Cardiac septum (tissue), 1 donor: ENCODE results near the gene AXL. TPM values are rescaled to one million over a fixed set of nuclear protein-coding genes. Genes with fewer than 3 reads are reported as not detected.
"Not testable (repeated sequence)": the region's sequence is repeated elsewhere in the genome, so short reads cannot be mapped to it uniquely, and the experiment has no call there.

Experiments used
- DNase-seq: peaks from one replicate; pipeline ENCODE4 v3.0.0-alpha.2; 2020; ENCODE audit warnings: low spot score
- intact Hi-C: fragments of 100-400 bp; cut with DNase I; formaldehyde crosslinking; loops from one replicate; pipeline ENCODE4 v1.14.0; 2022
- long read RNA-seq: library from polyadenylated mRNA; unstranded; transcript quantifications from one replicate; pipeline ENCODE4 v2.0.0, GENCODE V29; 2021
- total RNA-seq: library from RNA; stranded (reverse); fragmentation: NEBNext Ultra II Directional; extraction: Animal tissue kit (Norgen Biotek cat#: 25700); gene quantifications from one replicate; pipeline ENCODE4 v1.2.1, GENCODE V29; 2021
- donor health status: DM: no; HTN: no; CAD: no.

Gene AXL
- total RNA-seq, result 13.0 TPM
- long read RNA-seq, partial matches to known transcripts, result 2 of 9 reads
- long read RNA-seq, other reads (novel, unspliced or antisense), result 5 of 9 reads

- no peak for DNase-seq
- intact Hi-C loops, result no loop called here
Measured at GRCh38 chr19:41218615-41219507, at the start of gene AXL. AXL (plus strand) TSS chr19:41219223; CDS start chr19:41219393, 170 bp downstream.

GRCh38 chr19:41172297-41173164 is 46.5 kb upstream of the AXL start:
- intact Hi-C loops, result no loop called here
- no peak for DNase-seq

GRCh38 chr19:41174297-41174928 is 44.6 kb upstream of the AXL start:
- intact Hi-C loops, result no loop called here
- DNase-seq, result no peak

GRCh38 chr19:41175801-41176777 is 42.9 kb upstream of the AXL start:
- DNase-seq, result no peak
- intact Hi-C loops, result no loop called here

DNA sequence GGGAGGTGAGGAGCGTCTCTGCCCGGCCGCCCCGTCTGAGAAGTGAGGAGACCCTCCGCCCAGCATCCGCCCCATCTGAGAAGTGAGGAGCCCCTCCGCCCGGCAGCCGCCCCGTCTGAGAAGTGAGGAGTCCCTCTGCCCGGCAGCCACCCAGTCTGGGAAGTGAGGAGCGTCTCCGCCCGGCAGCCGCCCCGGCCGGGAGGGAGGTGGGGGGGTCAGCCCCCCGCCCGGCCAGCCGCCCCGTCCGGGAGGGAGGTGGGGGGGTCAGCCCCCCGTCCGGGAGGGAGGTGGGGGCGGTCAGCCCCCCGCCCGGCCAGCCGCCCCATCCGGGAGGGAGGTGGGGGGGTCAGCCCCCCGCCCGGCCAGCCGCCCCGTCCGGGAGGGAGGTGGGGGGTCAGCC is 38.9 kb upstream of the AXL start:
- intact Hi-C loops, DNase-seq: not testable (repeated sequence)

GRCh38 chr19:41186971-41187883 is 31.8 kb upstream of the AXL start:
- DNase-seq, result no peak
- intact Hi-C loops, result no loop called here

GRCh38 chr19:41187884-41188279 is 31.1 kb upstream of the AXL start:
- no peak for DNase-seq
- intact Hi-C loops, result no loop called here

- intact Hi-C loops, result no loop called here
- DNase-seq, result no peak
Measured at GRCh38 chr19:41189425-41190065, 29.5 kb upstream of the AXL start.

- intact Hi-C loops, result no loop called here
- DNase-seq, result no peak
Measured at GRCh38 chr19:41192574-41193429, 26.2 kb upstream of the AXL start, which contains the start of gene CYP2S1. CYP2S1 (plus strand) TSS chr19:41193219; CDS start chr19:41193265, 46 bp downstream.

DNA sequence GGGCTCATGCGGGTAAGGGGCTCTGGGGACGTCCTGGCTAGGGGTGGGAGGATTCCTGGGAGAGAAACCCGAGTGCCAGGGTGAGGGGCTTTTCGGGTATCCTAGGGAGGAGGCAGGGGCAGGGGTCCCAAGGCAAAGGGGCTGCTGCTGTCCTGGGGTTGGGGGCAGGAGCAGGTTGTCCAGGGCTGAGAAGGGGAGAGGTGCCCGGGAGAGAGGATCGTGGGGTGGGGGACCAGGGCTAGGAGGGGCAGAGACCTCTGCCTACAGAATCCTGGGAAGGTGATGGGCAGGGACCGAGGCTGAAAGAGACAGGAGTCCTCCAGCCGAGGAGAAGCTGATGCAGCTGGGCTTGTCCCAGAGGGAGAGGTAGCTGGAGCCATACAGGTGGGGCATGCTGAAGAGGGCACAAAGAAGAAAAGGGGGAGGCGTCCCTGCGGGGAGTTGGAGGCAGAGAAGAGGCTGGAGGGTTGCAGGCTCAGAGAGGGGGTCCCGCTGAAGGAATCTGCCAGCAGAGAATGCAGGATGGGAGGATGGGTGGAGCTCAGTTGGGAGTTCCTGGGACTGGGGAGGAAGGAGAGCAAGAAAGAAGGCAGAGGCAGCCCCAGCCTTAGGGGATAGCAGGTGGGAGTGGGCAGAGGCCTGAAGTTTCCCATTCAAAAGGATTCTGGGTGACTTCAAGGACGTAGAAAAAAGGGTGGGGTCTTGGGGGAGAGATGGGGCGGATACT is 25.4 kb upstream of the AXL start:
- intact Hi-C loops, result no loop called here
- DNase-seq, result no peak

DNA sequence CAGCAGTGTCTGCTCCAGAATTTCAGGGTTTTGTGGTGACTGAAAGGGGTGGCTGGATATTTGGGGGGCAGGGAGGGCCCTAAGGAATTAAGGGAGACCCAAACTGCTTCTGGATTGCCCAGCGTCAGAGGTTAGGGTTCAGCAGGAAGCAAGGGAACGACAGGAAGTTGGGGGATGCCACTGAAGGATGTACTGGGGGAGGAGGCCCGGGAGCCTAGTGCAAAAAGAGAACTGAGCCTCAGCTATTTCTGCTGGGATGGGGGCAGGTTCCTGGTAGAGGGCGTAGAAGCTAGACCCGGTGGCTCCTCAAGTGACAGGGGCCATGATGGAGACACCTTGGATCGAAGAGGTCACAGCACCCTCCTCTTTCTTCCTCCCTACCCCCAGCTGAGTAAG is 24.9 kb upstream of the AXL start:
- intact Hi-C loops, result no loop called here
- no peak for DNase-seq

DNA sequence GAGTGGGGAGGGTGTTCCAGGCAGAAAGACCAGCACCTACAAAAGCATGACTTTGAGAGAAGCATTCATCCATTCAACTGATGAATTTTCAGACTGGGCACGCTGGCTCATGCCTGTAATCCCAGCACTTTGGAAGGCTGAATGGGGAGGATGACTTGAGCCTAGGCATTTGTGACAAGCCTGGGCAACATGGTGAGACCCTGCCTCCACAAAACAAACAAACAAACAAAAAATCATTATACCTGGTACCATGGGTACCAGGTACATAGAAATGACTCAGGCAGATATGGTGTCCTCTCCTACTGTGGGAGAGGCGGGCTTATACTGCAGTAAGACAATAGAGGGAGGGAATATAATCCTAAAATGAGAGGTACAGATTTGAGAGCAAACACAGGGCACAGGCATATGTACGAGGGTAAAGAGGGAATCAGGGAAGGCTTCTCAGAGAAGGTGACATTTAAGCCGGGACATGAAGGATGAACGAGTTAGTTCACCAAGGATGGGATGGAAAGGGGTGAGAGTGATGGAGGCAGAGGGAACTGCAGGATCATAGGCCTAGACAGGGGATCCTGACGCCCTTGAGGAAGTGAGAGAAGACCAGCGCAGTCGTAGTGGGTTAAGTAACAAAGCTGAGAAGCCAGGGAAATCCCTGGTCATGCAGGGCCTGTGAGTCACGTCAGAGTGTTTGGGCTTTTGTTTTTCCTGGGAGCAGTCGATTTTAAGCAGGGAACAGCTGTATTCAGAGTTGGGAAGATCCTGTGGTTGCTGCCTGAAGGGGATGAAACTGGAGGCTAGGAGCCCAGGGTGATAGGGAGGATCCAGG is 23.1 kb upstream of the AXL start:
- DNase-seq, result no peak
- intact Hi-C loops, result no loop called here

DNA sequence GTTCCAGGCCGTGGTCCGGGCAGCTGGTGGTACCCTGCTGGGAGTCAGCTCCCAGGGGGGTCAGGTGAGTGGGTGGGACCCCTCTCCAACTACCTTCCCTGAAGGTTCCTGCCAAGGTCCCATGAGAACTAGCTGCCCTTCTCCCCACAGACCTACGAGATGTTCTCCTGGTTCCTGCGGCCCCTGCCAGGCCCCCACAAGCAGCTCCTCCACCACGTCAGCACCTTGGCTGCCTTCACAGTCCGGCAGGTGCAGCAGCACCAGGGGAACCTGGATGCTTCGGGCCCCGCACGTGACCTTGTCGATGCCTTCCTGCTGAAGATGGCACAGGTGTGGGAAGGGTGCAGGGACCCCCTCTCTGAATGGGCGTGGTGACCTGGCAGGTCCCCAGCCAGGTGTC is 20.5 kb upstream of the AXL start:
- intact Hi-C loops, result no loop called here
- no peak for DNase-seq

DNA sequence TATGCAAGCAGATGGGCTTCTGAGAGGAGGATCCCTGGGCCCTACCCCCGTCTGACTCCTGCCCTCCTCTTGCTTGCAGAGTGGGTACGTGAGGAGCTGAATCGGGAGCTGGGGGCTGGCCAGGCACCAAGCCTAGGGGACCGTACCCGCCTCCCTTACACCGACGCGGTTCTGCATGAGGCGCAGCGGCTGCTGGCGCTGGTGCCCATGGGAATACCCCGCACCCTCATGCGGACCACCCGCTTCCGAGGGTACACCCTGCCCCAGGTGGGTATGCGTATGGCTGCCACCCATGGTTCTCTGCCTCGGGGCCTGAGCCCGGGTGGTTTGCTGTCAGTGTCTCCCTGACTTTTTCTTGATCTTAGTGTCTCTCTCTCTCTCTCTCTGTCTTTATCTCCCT is 15.7 kb upstream of the AXL start:
- DNase-seq, result no peak
- intact Hi-C loops, result no loop called here

DNA sequence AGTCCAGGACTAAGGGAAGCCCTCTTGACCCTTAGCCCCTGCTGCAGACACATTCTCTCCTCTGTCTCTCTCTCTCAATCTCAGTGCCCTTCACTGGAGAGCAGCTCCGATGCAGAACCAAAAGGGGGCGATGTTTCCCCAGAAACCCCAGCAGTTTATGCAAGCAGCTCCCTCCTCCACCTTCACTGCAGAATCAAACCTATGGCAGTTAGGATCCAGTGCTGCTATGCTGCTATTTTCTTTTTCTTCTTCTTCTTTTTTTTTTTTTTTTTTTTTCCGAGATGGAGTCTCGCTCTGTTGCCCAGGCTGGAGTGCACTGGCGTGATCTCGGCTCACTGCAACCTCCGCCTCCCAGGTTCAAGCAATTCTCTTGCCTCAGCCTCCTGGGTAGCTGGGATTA is 14.7 kb upstream of the AXL start:
- intact Hi-C loops, result loop anchor here (1.0 kb wide), 2 partner anchors 58 to 104 kb away; no protein-coding TSS in a partner anchor
- peak; percentile 86 for DNase-seq
